ENCODE results near the gene TMEM54. TPM values are rescaled to one million over a fixed set of nuclear protein-coding genes. Genes with fewer than 3 reads are reported as not detected.

Gene TMEM54
- total RNA-seq, 1 donor from 2014 or later, result 41.9 TPM

GRCh38 chr1:32896451-32896850, 4.7 kb downstream of the TMEM54 start:
- no peaks in the 10 kb centered on the region for H3K36me3 ChIP-seq
- H3K27me3 ChIP-seq, result peaks cover 19% of the 10 kb centered on the region
- intact Hi-C loops (cut with DNase I), result no loop called here
- no peak for ATAC-seq
- peaks cover 10% of the 10 kb centered on the region for H3K4me1 ChIP-seq
- H3K4me3 ChIP-seq, result no peak overlapping the region
- TF ChIP-seq CTCF (IDR thresholded peaks at IDR 0.05), result no peak
- DNase-seq, result peak; percentile 25
- H3K27ac ChIP-seq, result no peak overlapping the region
- no peaks in the 10 kb centered on the region for H3K9me3 ChIP-seq

- DNase-seq (peak; percentile 58), ATAC-seq (no peak)
- intact Hi-C loops (cut with DNase I), result no loop called here
- no peaks in the 10 kb centered on the region for H3K36me3 ChIP-seq
- H3K27me3 ChIP-seq, result peaks cover 21% of the 10 kb centered on the region
- TF ChIP-seq CTCF (IDR thresholded peaks at IDR 0.05), result no peak
- H3K27ac ChIP-seq, result no peak overlapping the region
- H3K4me3 ChIP-seq, result no peak overlapping the region
- no peaks in the 10 kb centered on the region for H3K9me3 ChIP-seq
- peaks cover 6% of the 10 kb centered on the region for H3K4me1 ChIP-seq
Observed at GRCh38 chr1:32895325-32896215, 5.6 kb downstream of the TMEM54 start.

GRCh38 chr1:32894681-32895080, 6.5 kb downstream of the TMEM54 start:
- DNase-seq (peak; percentile 57), ATAC-seq (no peak)
- Histone ChIP-seq H3K27me3 (peaks cover 24% of the 10 kb centered on the region), H3K27ac (no peak overlapping the region), H3K9me3 (no peaks in the 10 kb centered on the region), H3K36me3 (no peaks in the 10 kb centered on the region), H3K4me3 (no peak overlapping the region), H3K4me1 (peaks cover 6% of the 10 kb centered on the region)
- intact Hi-C loops (cut with DNase I), result no loop called here
- no peak for TF ChIP-seq CTCF (IDR thresholded peaks at IDR 0.05)

- no peak overlapping the region for H3K4me3 ChIP-seq
- DNase-seq (peak; percentile 39), ATAC-seq (no peak)
- TF ChIP-seq CTCF (IDR thresholded peaks at IDR 0.05), result no peak
- peaks cover 25% of the 10 kb centered on the region for H3K27me3 ChIP-seq
- H3K27ac ChIP-seq, result no peak overlapping the region
- intact Hi-C loops (cut with DNase I), result no loop called here
- no peaks in the 10 kb centered on the region for H3K36me3 ChIP-seq
- H3K4me1 ChIP-seq, result peaks cover 6% of the 10 kb centered on the region
- H3K9me3 ChIP-seq, result no peaks in the 10 kb centered on the region
Observed at GRCh38 chr1:32894019-32894600, 7.1 kb downstream of the TMEM54 start.

- DNase-seq, result peak; percentile 72
Observed at GRCh38 chr1:32893198-32894018, 7.8 kb downstream of the TMEM54 start.

More at GRCh38 chr1:32893198-32894018, 7.8 kb downstream of the TMEM54 start:
- intact Hi-C loops (cut with DNase I), result no loop called here
- ATAC-seq, result peak; percentile 36
- peaks cover 30% of the 10 kb centered on the region for H3K27me3 ChIP-seq
- H3K9me3 ChIP-seq, result no peaks in the 10 kb centered on the region
- peaks cover 6% of the 10 kb centered on the region for H3K4me1 ChIP-seq
- H3K36me3 ChIP-seq, result no peaks in the 10 kb centered on the region
- H3K27ac ChIP-seq, result no peak overlapping the region
- H3K4me3 ChIP-seq, result peak overlapping the region; percentile 47
- TF ChIP-seq CTCF (IDR thresholded peaks at IDR 0.05), result no peak
